Loucy (cell line): ENCODE results near the gene PNPLA7.

Experiments
- CTCF ChIP-seq: fragments of 200-600 bp; sonication (generic); conservative IDR thresholded peaks from 2 replicates; pipeline ENCODE4 v1.5.1; 2014; ENCODE audit warnings: mild to moderate bottlenecking, antibody characterized with exemption, low read length
- EZH2phosphoT487 ChIP-seq: fragments of 200-600 bp; IDR thresholded peaks from 2 replicates; pipeline ENCODE4 v1.6.1; 2018; ENCODE audit warnings: antibody characterized with exemption, mild to moderate bottlenecking, moderate library complexity, borderline replicate concordance

- no peak for TF ChIP-seq CTCF
- no peak for TF ChIP-seq EZH2phosphoT487
These were observed 9.7 kb downstream of the PNPLA7 start for GRCh38 chr9:137540536-137540935.
